Measurements from ENCODE around the gene ADORA3. TPM values are rescaled to one million over a fixed set of nuclear protein-coding genes. Genes with fewer than 3 reads are reported as not detected.

ADORA3 gene
- polyA plus RNA-seq, 1 donor (not counting 4 experiments of a cell fraction or from before 2014, with no cell fraction given), result not detected

DNA sequence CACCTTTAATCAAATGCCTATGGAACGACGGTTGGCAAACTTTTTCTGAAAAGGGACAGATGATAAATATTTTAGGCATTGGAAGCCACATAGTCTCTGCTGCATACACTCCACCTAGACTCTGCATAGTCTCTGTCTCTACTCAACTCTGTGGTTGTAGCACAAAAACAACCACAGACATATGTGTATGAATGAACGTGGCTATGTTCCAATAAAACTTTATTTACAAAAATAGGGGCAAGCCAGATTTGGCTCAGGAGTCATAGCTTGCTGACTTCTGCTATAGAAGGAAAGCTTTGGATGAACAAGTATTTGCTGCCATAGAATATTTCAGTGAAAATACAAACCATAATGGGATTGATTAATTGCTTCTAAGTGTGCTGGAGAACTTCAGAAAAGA is 37.5 kb upstream of the ADORA3 start:
- Histone ChIP-seq H4K20me1 (ENCODE audit: control insufficient read depth, extremely low read depth, insufficient read depth, low read length) (no peaks in the 10 kb centered on the region), H3K27ac (ENCODE audit: control insufficient read depth, insufficient read depth, low read length) (no peak overlapping the region), H3K9ac (ENCODE audit: control insufficient read depth, extremely low read depth, insufficient read depth, low read length) (no peak overlapping the region), H3K36me3 (ENCODE audit: control insufficient read depth in 2 of 2, extremely low read depth in 1 of 2, insufficient read depth in 2 of 2, low read length in 2 of 2) (no peaks in the 10 kb centered on the region), H3K9me3 (ENCODE audit: control insufficient read depth, low read depth, low read length) (no peaks in the 10 kb centered on the region), H3K4me2 (ENCODE audit: control insufficient read depth, extremely low read depth, insufficient read depth, low read depth, low read length) (no peak overlapping the region), H3K4me3 (ENCODE audit: control insufficient read depth in 2 of 3, extremely low read depth in 1 of 3, insufficient read depth in 2 of 3, low read depth in 1 of 3, low read length in 3 of 3) (no peak overlapping the region), H3K4me1 (ENCODE audit: control insufficient read depth, extremely low read depth, insufficient read depth, low read length) (peaks cover 22% of the 10 kb centered on the region), H3K79me2 (ENCODE audit: control insufficient read depth, insufficient read depth, low read length) (no peaks in the 10 kb centered on the region), H3K9me1 (ENCODE audit: control insufficient read depth, extremely low read depth, insufficient read depth, low read length) (no peaks in the 10 kb centered on the region), H2AFZ (ENCODE audit: control insufficient read depth, low read length) (no peak overlapping the region), H3K27me3 (ENCODE audit: control insufficient read depth, extremely low read depth, insufficient read depth, low read length) (no peaks in the 10 kb centered on the region)
- dilution Hi-C loops (cut with MboI; ENCODE audit: extremely low pct_ligation_motif_present, low sequenced_read_pairs), result no loop called here
- TF ChIP-seq, protein P1, sequence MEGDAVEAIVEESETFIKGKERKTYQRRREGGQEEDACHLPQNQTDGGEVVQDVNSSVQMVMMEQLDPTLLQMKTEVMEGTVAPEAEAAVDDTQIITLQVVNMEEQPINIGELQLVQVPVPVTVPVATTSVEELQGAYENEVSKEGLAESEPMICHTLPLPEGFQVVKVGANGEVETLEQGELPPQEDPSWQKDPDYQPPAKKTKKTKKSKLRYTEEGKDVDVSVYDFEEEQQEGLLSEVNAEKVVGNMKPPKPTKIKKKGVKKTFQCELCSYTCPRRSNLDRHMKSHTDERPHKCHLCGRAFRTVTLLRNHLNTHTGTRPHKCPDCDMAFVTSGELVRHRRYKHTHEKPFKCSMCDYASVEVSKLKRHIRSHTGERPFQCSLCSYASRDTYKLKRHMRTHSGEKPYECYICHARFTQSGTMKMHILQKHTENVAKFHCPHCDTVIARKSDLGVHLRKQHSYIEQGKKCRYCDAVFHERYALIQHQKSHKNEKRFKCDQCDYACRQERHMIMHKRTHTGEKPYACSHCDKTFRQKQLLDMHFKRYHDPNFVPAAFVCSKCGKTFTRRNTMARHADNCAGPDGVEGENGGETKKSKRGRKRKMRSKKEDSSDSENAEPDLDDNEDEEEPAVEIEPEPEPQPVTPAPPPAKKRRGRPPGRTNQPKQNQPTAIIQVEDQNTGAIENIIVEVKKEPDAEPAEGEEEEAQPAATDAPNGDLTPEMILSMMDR (optimal IDR thresholded peaks at IDR 0.05 in 1 of 3, IDR thresholded peaks at IDR 0.05 in 1 of 3, conservative IDR thresholded peaks at IDR 0.05 in 1 of 3; ENCODE audit: extremely low read depth in 1 of 3, insufficient read depth in 2 of 3, low read length in 3 of 3), result no peak
- no peak for TF ChIP-seq EZH2 (IDR thresholded peaks at IDR 0.05; ENCODE audit: low read length)
- DNase-seq (ENCODE audit: low read depth, low spot score), result no peak
- no peak for FAIRE-seq

DNA sequence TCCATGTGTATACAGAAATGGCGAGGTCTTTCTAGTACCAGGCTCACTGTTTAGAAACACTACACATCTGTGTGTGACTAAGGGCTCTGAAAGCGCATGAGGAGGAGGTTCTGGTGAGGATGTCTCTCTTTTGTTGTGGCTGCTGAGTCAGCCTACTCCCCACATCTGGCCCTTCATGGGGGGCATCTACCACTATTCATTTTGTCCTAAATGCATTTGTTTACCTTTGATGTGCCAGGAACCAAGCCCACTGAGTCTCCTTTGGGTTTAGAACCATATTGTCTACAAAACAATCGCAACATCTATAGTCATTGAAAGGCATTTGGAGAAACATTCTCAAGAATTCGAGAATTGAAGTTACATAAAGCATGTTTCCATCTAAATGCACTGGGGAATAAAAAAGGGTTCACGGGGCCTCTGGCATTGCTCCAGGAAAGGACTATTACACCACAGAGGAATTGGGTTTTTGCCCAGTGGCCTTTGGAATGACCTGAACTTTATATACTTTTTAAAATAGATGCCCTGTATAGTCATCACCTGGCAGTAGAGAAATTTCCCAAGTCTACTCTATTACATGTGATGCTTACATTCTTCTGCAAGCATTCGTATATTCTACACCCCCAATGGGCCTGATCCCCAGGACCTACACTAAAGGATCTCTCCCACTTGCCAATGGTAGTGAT is 35.1 kb upstream of the ADORA3 start:
- Histone ChIP-seq H3K36me3 (ENCODE audit: control insufficient read depth in 2 of 2, extremely low read depth in 1 of 2, insufficient read depth in 2 of 2, low read length in 2 of 2) (no peaks in the 10 kb centered on the region), H3K79me2 (ENCODE audit: control insufficient read depth, insufficient read depth, low read length) (no peaks in the 10 kb centered on the region), H3K27ac (ENCODE audit: control insufficient read depth, insufficient read depth, low read length) (no peak overlapping the region), H3K4me3 (ENCODE audit: control insufficient read depth in 2 of 3, extremely low read depth in 1 of 3, insufficient read depth in 2 of 3, low read depth in 1 of 3, low read length in 3 of 3) (no peak overlapping the region), H3K9me1 (ENCODE audit: control insufficient read depth, extremely low read depth, insufficient read depth, low read length) (no peaks in the 10 kb centered on the region), H2AFZ (ENCODE audit: control insufficient read depth, low read length) (no peak overlapping the region), H3K27me3 (ENCODE audit: control insufficient read depth, extremely low read depth, insufficient read depth, low read length) (no peaks in the 10 kb centered on the region), H3K9me3 (ENCODE audit: control insufficient read depth, low read depth, low read length) (no peaks in the 10 kb centered on the region), H3K9ac (ENCODE audit: control insufficient read depth, extremely low read depth, insufficient read depth, low read length) (no peak overlapping the region), H3K4me2 (ENCODE audit: control insufficient read depth, extremely low read depth, insufficient read depth, low read depth, low read length) (no peak overlapping the region), H4K20me1 (ENCODE audit: control insufficient read depth, extremely low read depth, insufficient read depth, low read length) (no peaks in the 10 kb centered on the region), H3K4me1 (ENCODE audit: control insufficient read depth, extremely low read depth, insufficient read depth, low read length) (peaks cover 22% of the 10 kb centered on the region)
- dilution Hi-C loops (cut with MboI; ENCODE audit: extremely low pct_ligation_motif_present, low sequenced_read_pairs), result no loop called here
- FAIRE-seq (no peak), DNase-seq (ENCODE audit: low read depth, low spot score) (no peak)
- TF ChIP-seq, protein P1 (optimal IDR thresholded peaks at IDR 0.05 in 1 of 3, IDR thresholded peaks at IDR 0.05 in 1 of 3, conservative IDR thresholded peaks at IDR 0.05 in 1 of 3; ENCODE audit: extremely low read depth in 1 of 3, insufficient read depth in 2 of 3, low read length in 3 of 3), result no peak
- TF ChIP-seq EZH2 (IDR thresholded peaks at IDR 0.05; ENCODE audit: low read length), result no peak

All from keratinocyte (primary cell).